HG03342 (cell line): ENCODE measurements around the gene IL4R.
"Not testable (repeated sequence)": the region's sequence is repeated elsewhere in the genome, so short reads cannot be mapped to it uniquely, and the experiment has no call there.

ENCODE experiments used
- ATAC-seq: cut with Tn5 transposase; IDR thresholded peaks from one replicate; pipeline ENCODE4 v1.9.1; 2021; ENCODE audit warnings: mild to moderate bottlenecking, moderate library complexity; ENCODE audit not compliant: unreplicated experiment

IL4R gene

GRCh38 chr16:27287887-27288286 is 25.9 kb upstream of the IL4R start:
- ATAC-seq, result no peak

GRCh38 chr16:27288313-27288712 is 25.5 kb upstream of the IL4R start:
- ATAC-seq, result not testable (repeated sequence)

- ATAC-seq, result no peak
These were observed 24.1 kb upstream of the IL4R start for GRCh38 chr16:27289669-27290068.

- no peak for ATAC-seq
These were observed 23.2 kb upstream of the IL4R start for GRCh38 chr16:27290562-27290961.

- no peak for ATAC-seq
These were observed 22.7 kb upstream of the IL4R start for GRCh38 chr16:27291106-27291505.

- no peak for ATAC-seq
These were observed 22.0 kb upstream of the IL4R start for GRCh38 chr16:27291722-27292240.

- no peak for ATAC-seq
These were observed 20.4 kb upstream of the IL4R start for GRCh38 chr16:27293343-27293742.

- ATAC-seq, result no peak
These were observed 15.6 kb upstream of the IL4R start for GRCh38 chr16:27298132-27298531.

- ATAC-seq, result no peak
These were observed 12.4 kb upstream of the IL4R start for GRCh38 chr16:27301236-27301861.

- no peak for ATAC-seq
These were observed 11.6 kb upstream of the IL4R start for GRCh38 chr16:27302126-27302525.

GRCh38 chr16:27303256-27304100 is 10.3 kb upstream of the IL4R start:
- no peak for ATAC-seq

- ATAC-seq, result no peak
These were observed 9.7 kb upstream of the IL4R start for GRCh38 chr16:27304102-27304501.

- no peak for ATAC-seq
These were observed 8.7 kb upstream of the IL4R start for GRCh38 chr16:27304881-27305745.

GRCh38 chr16:27305839-27306442 is 7.8 kb upstream of the IL4R start:
- ATAC-seq, result no peak

- ATAC-seq, result no peak
These were observed 5.0 kb upstream of the IL4R start for GRCh38 chr16:27308792-27309191.

GRCh38 chr16:27310576-27311447 is 3.0 kb upstream of the IL4R start:
- ATAC-seq, result no peak

GRCh38 chr16:27311448-27311830 is 2.3 kb upstream of the IL4R start:
- ATAC-seq, result no peak

- no peak for ATAC-seq
These were observed 1.9 kb upstream of the IL4R start for GRCh38 chr16:27311897-27312303.

GRCh38 chr16:27312580-27313421 is 973 bp upstream of the IL4R start:
- no peak for ATAC-seq
